ENCODE measurements around the gene ACTC1.

Gene ACTC1

DNA sequence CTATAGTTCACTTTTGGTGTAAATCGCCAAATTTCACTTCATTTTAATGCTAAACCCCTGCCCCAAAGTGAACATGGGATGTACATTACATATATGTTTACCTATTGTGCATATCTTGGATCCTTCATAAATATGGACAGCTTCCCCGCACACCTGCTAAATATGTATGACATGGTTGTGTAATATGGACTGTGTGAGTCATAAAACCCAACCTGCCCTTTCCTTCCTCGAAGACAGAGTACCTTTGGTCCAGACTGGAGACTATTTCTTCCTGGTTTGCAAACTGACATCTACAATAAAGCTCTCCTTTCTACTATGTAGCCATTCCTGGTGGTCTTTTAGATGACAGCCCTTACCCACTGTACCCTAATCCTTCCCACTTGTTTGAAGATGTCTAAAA, 12.4 kb downstream of the ACTC1 start:
- no peak for DNase-seq (ENCODE audit: extremely low spot score)
- TF ChIP-seq TARDBP (IDR thresholded peaks at IDR 0.05) (no peak), HDGF (IDR thresholded peaks at IDR 0.05; ENCODE audit: borderline replicate concordance) (no peak), L3MBTL2 (conservative IDR thresholded peaks at IDR 0.05) (no peak), ELF4 (IDR thresholded peaks at IDR 0.05) (no peak)
- ChIA-PET POLR2A (no interaction called here), CTCF (no interaction called here)

DNA sequence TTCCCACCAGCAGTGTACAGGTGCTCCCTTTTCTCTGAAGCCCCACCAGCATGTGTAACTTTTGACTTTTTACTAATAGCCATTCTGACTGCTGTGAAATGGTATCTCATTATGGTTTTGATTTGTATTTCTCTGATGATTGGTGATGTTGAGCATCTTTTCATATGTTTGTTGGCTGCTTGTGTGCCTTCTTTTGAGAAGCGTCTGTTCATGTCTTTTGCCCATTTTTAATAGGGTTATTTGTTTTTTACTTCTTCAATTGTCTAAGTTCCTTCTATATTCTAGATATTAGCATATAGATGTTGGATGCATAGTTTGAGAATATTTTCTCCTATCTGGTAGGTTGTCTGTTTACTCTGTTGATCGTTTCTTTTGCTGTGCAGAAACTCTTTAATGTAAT, 14.6 kb downstream of the ACTC1 start:
- ChIA-PET POLR2A (no interaction called here), CTCF (no interaction called here)
- DNase-seq (ENCODE audit: extremely low spot score): no peak
- TF ChIP-seq SP1 (IDR thresholded peaks at IDR 0.05): no peak
- TF ChIP-seq FOXM1 (IDR thresholded peaks at IDR 0.05; ENCODE audit: borderline replicate concordance): no peak
- no peak for TF ChIP-seq LEF1 (IDR thresholded peaks at IDR 0.05; ENCODE audit: borderline replicate concordance)
- TF ChIP-seq CTBP1 (IDR thresholded peaks at IDR 0.05; ENCODE audit: borderline replicate concordance): no peak
- no peak for TF ChIP-seq HDGF (IDR thresholded peaks at IDR 0.05; ENCODE audit: borderline replicate concordance)
- TF ChIP-seq NFRKB (IDR thresholded peaks at IDR 0.05): no peak
- no peak for TF ChIP-seq FOXA1 (IDR thresholded peaks at IDR 0.05)
- TF ChIP-seq SUZ12 (IDR thresholded peaks at IDR 0.05): no peak
- TF ChIP-seq ZNF384 (IDR thresholded peaks at IDR 0.05): no peak

DNA sequence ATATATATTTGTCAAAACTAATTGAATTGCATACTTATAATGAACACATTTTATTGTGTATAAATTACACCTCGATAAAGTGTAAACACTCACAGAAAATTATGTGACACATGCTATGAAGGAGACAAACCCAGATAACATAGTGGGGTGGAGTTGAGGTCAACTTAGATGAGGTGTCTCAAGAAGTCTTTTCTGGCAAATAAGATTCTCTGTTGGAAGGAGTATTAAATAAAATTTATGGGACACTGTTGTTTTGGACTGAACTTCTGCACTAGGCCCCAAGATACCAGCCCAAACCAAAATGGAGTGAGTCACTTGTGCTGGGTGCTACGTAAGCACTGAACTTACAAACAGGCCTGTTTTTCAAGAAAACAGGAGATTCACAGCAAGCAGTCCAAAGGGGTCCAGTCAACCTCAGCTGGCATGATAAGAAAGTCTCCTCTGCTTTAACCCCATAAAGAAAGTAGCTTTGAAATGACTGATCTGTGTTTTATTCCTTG, 18.7 kb downstream of the ACTC1 start:
- ChIA-PET POLR2A (no interaction called here), CTCF (no interaction called here)
- no peak for DNase-seq (ENCODE audit: extremely low spot score)
- TF ChIP-seq CTBP1 (IDR thresholded peaks at IDR 0.05; ENCODE audit: borderline replicate concordance): no peak
- no peak for TF ChIP-seq BHLHE40 (IDR thresholded peaks at IDR 0.05; ENCODE audit: borderline replicate concordance)
- no peak for TF ChIP-seq ZNF384 (IDR thresholded peaks at IDR 0.05)
- TF ChIP-seq HDGF (IDR thresholded peaks at IDR 0.05; ENCODE audit: borderline replicate concordance): no peak
- TF ChIP-seq ARNT (IDR thresholded peaks at IDR 0.05): no peak
- no peak for TF ChIP-seq FOXA1 (IDR thresholded peaks at IDR 0.05)
- TF ChIP-seq ELF4 (IDR thresholded peaks at IDR 0.05): no peak
- no peak for TF ChIP-seq SP1 (IDR thresholded peaks at IDR 0.05)
- TF ChIP-seq TARDBP (IDR thresholded peaks at IDR 0.05): no peak
- TF ChIP-seq, protein P1, sequence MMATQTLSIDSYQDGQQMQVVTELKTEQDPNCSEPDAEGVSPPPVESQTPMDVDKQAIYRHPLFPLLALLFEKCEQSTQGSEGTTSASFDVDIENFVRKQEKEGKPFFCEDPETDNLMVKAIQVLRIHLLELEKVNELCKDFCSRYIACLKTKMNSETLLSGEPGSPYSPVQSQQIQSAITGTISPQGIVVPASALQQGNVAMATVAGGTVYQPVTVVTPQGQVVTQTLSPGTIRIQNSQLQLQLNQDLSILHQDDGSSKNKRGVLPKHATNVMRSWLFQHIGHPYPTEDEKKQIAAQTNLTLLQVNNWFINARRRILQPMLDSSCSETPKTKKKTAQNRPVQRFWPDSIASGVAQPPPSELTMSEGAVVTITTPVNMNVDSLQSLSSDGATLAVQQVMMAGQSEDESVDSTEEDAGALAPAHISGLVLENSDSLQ (IDR thresholded peaks at IDR 0.05): no peak
- TF ChIP-seq NFRKB (IDR thresholded peaks at IDR 0.05): no peak
- TF ChIP-seq L3MBTL2 (conservative IDR thresholded peaks at IDR 0.05): no peak
- TF ChIP-seq SUZ12 (IDR thresholded peaks at IDR 0.05): no peak
- TF ChIP-seq LEF1 (IDR thresholded peaks at IDR 0.05; ENCODE audit: borderline replicate concordance): no peak
- TF ChIP-seq FOXM1 (IDR thresholded peaks at IDR 0.05; ENCODE audit: borderline replicate concordance): no peak
- TF ChIP-seq FOXK2 (IDR thresholded peaks at IDR 0.05): no peak

DNA sequence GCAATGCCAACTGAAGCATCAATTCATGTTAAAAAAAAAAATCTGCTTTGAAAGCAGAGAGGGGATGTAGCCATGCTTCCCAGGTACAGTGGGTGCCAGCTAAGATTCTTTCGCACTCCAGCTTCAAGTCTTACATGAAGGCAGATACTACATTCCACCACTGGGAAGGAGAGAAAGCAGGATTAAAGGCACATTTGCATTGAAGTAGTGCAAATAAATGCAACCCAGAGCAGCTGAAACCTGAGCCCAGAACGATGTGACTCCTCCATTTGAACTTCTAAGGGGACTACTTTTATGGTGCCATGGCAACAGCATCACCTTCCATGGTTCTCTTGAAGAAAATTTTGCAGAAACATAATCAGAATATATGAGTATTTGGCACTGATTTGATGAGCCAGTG, 21.4 kb downstream of the ACTC1 start:
- ChIA-PET POLR2A (no interaction called here), CTCF (no interaction called here)
- DNase-seq (ENCODE audit: extremely low spot score): no peak
- TF ChIP-seq BHLHE40 (IDR thresholded peaks at IDR 0.05; ENCODE audit: borderline replicate concordance) (no peak), NFRKB (IDR thresholded peaks at IDR 0.05) (no peak), FOXM1 (IDR thresholded peaks at IDR 0.05; ENCODE audit: borderline replicate concordance) (no peak), LEF1 (IDR thresholded peaks at IDR 0.05; ENCODE audit: borderline replicate concordance) (no peak), CTBP1 (IDR thresholded peaks at IDR 0.05; ENCODE audit: borderline replicate concordance) (no peak), TARDBP (IDR thresholded peaks at IDR 0.05) (no peak), ELF4 (IDR thresholded peaks at IDR 0.05) (no peak), ARNT (IDR thresholded peaks at IDR 0.05) (no peak), FOXA1 (IDR thresholded peaks at IDR 0.05) (no peak), FOXK2 (IDR thresholded peaks at IDR 0.05) (no peak), ZNF384 (IDR thresholded peaks at IDR 0.05) (no peak), L3MBTL2 (conservative IDR thresholded peaks at IDR 0.05) (no peak), SUZ12 (IDR thresholded peaks at IDR 0.05) (no peak), SP1 (IDR thresholded peaks at IDR 0.05) (no peak), HDGF (IDR thresholded peaks at IDR 0.05; ENCODE audit: borderline replicate concordance) (no peak)
- TF ChIP-seq, protein P1 (IDR thresholded peaks at IDR 0.05): no peak

DNA sequence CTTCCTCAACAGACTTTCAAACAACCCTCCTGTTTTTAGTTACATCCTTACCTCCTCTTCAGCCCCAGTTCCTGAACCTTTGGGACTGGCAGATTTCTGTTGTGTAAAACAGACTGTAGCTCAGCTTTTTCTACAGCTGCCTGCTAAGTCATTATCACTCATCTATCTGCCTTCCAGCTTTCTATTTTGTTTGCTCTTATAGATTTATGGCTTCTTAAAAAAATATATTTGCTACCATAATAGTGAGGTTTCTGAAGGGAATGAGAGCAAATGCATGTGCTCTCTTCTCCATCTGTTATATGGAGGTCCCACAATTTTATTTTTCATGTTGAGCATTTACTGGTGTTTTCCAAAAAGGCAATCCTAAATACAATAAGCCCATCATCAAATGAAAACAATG, 22.3 kb downstream of the ACTC1 start:
- CTCF ChIA-PET: no interaction called here
- DNase-seq (ENCODE audit: extremely low spot score): no peak
- POLR2A ChIA-PET: no interaction called here
- TF ChIP-seq BHLHE40 (IDR thresholded peaks at IDR 0.05; ENCODE audit: borderline replicate concordance): no peak
- no peak for TF ChIP-seq ELF4 (IDR thresholded peaks at IDR 0.05)
- TF ChIP-seq ARNT (IDR thresholded peaks at IDR 0.05): no peak
- no peak for TF ChIP-seq FOXM1 (IDR thresholded peaks at IDR 0.05; ENCODE audit: borderline replicate concordance)
- TF ChIP-seq, protein P1 (IDR thresholded peaks at IDR 0.05): no peak
- TF ChIP-seq LEF1 (IDR thresholded peaks at IDR 0.05; ENCODE audit: borderline replicate concordance): no peak

DNA sequence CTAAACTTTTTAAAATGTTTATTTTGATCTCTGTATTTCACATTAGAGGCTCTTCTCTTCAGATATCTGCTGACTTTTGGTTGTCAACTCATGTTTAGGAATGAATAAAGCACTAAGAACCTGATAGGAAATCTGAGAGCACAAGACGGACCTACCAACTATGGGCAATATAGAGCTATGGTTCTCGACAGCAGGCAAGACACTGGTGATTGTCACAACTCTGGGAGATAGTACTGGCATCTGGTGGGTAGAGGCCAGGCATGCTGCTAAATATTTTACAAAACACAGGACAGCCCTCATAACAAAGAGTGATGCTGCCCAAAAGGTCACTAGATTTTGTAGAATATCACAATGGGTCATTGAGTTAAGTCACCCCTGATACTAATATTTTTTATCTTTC, 23.0 kb downstream of the ACTC1 start:
- no peak for TF ChIP-seq ZNF384 (IDR thresholded peaks at IDR 0.05)
- no peak for TF ChIP-seq NFRKB (IDR thresholded peaks at IDR 0.05)
- no peak for TF ChIP-seq ARNT (IDR thresholded peaks at IDR 0.05)
- TF ChIP-seq, protein P1 (IDR thresholded peaks at IDR 0.05): no peak
- TF ChIP-seq FOXA1 (IDR thresholded peaks at IDR 0.05): no peak
- no peak for TF ChIP-seq ELF4 (IDR thresholded peaks at IDR 0.05)
- TF ChIP-seq HDGF (IDR thresholded peaks at IDR 0.05; ENCODE audit: borderline replicate concordance): no peak
- no peak for TF ChIP-seq BHLHE40 (IDR thresholded peaks at IDR 0.05; ENCODE audit: borderline replicate concordance)
- TF ChIP-seq LEF1 (IDR thresholded peaks at IDR 0.05; ENCODE audit: borderline replicate concordance): no peak
- TF ChIP-seq FOXM1 (IDR thresholded peaks at IDR 0.05; ENCODE audit: borderline replicate concordance): no peak
- no peak for TF ChIP-seq TARDBP (IDR thresholded peaks at IDR 0.05)
- CTCF ChIA-PET: no interaction called here
- POLR2A ChIA-PET: no interaction called here
- no peak for DNase-seq (ENCODE audit: extremely low spot score)
